GM21528 (cell line): ENCODE measurements around the gene CD37.
"Not testable (repeated sequence)": the region's sequence is repeated elsewhere in the genome, so short reads cannot be mapped to it uniquely, and the experiment has no call there.

Experiments used
- ATAC-seq: cut with Tn5 transposase; IDR thresholded peaks from one replicate; pipeline ENCODE4 v1.9.1; 2021; ENCODE audit warnings: mild to moderate bottlenecking, moderate library complexity; ENCODE audit not compliant: unreplicated experiment, low FRiP score

CD37 gene

GRCh38 chr19:49373174-49373573 lies 38.0 kb downstream of the CD37 start:
- ATAC-seq: not testable (repeated sequence)

DNA sequence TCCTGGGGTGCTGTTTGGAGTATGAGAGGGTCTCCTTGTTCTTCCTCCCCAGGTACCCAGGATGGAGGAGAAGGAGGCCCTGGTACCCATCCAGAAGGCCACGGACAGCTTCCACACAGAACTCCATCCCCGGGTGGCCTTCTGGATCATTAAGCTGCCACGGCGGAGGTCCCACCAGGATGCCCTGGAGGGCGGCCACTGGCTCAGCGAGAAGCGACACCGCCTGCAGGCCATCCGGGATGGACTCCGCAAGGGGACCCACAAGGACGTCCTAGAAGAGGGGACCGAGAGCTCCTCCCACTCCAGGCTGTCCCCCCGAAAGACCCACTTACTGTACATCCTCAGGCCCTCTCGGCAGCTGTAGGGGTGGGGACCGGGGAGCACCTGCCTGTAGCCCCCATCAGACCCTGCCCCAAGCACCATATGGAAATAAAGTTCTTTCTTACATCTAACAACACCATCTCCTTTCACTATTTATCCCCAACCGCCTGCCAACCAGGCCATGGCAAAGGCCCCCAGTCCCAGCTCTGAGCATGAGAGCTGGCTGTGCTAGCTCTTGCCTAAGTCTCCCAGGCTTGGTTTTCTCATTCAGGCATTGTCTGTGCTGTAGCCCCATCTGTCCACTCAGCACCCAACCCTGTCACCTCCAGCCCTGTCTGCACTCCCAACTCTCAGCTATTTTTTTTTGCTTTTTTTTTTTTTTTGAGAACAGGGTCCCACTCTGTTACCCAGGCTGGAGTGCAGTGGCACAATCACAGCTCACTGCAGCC lies 39.6 kb downstream of the CD37 start:
- no peak for ATAC-seq

DNA sequence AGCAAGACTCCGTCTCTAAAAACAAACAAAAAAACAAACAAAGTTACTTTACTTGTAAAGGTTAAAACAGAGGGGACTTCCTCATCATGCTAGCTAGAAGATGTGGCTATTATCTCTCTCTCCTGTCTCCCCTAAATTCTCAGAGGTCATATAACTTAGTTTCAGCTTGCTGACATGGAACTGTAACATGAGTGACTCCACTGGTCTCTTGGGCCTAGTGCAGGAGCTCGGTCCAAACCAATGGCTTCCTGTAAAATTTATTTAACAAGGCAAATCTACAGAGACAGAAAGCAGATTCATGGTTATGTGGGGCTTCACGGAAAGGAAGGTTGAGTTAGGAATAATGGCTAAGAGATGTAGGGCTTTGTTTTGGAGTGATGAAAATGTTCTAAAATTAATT lies 43.3 kb downstream of the CD37 start:
- no peak for ATAC-seq

DNA sequence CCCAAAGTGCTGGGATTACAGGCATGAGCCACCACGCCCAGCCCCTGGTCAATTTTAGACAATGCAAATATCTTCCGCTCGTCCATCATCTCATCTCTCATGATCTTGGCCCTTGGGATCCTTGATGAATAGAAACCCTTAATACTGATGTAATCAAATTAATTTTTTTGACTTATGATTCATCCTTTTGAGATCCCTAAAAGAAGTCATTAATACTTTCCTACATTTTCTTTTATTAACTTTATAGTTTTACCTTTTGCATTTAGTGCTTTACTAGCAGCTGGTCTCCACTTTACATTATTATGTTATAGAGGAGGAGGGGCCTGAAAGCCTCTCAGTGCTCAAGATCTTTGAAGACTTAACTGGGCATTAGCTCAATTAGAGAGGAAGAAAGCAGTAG lies 45.2 kb downstream of the CD37 start:
- ATAC-seq: no peak

DNA sequence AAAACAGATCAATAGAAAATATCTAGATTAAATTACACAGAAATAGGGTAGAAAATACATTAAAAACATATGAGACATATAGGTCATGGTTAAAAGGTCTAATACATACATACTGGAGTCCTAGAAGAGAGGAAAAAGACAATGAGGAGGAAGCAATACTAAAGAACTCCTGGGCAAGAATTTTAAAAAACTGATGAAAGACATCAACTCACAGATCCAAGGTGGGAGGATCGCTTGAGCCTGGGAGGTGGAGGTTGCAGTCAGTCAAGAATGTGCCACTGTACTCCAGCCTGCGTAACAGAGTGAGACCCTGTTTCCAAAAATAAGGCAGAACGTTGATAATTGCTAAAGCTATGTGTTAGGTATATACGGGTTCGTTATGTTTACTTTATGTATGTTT lies 47.4 kb downstream of the CD37 start:
- ATAC-seq: no peak

DNA sequence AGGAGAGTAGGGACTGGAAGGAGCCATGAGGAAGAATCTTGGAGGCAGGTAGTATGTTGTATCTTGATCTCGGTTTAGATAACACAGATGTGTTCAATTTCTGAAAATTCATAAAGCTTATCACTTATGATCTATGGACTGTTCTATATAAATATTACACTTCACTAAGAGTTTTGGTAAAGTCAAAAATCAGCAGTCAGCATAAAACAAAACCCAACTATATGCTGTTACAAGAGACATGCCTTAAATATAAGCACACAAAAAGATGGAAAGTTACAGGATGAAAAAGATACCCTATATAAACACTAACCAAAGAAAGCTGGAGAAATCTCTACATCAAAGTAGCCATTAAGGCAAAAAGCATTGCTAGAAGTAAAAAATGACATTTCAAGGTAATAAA lies 48.4 kb downstream of the CD37 start:
- no peak for ATAC-seq

- ATAC-seq: no peak
These were observed 52.7 kb downstream of the CD37 start, which contains the start of gene KASH5 for GRCh38 chr19:49387936-49388372. KASH5 (plus strand) TSS chr19:49388249; CDS start chr19:49390884, 2,635 bp downstream.

GRCh38 chr19:49389406-49389805 lies 54.2 kb downstream of the CD37 start:
- ATAC-seq: no peak
